HG03135 (cell line): Measurements from ENCODE around the gene COL6A3.

Source experiments
- ATAC-seq: cut with Tn5 transposase; IDR thresholded peaks from one replicate; pipeline ENCODE4 v1.9.1; 2021; ENCODE audit warnings: mild to moderate bottlenecking, moderate library complexity; ENCODE audit not compliant: unreplicated experiment

COL6A3 gene

GRCh38 chr2:237298151-237299118 is 115.5 kb downstream of the COL6A3 start:
- ATAC-seq, result no peak

- ATAC-seq, result no peak
These were observed 116.4 kb downstream of the COL6A3 start for GRCh38 chr2:237297421-237298150.

GRCh38 chr2:237296756-237297155 is 117.2 kb downstream of the COL6A3 start:
- ATAC-seq, result no peak

- ATAC-seq, result no peak
These were observed 118.0 kb downstream of the COL6A3 start for GRCh38 chr2:237295889-237296480.

- ATAC-seq, result no peak
These were observed 119.5 kb downstream of the COL6A3 start for GRCh38 chr2:237294460-237294859.

GRCh38 chr2:237293978-237294377 is 120.0 kb downstream of the COL6A3 start:
- ATAC-seq, result no peak

- ATAC-seq, result no peak
These were observed 122.7 kb downstream of the COL6A3 start for GRCh38 chr2:237291138-237291792.

GRCh38 chr2:237290261-237290660 is 123.7 kb downstream of the COL6A3 start:
- ATAC-seq, result no peak

GRCh38 chr2:237289139-237289538 is 124.8 kb downstream of the COL6A3 start:
- no peak for ATAC-seq

GRCh38 chr2:237287872-237288271 is 126.1 kb downstream of the COL6A3 start:
- no peak for ATAC-seq

- ATAC-seq, result no peak
These were observed 130.6 kb downstream of the COL6A3 start for GRCh38 chr2:237283131-237283928.

- no peak for ATAC-seq
These were observed 131.3 kb downstream of the COL6A3 start for GRCh38 chr2:237282568-237283128.

GRCh38 chr2:237281836-237282306 is 132.1 kb downstream of the COL6A3 start:
- ATAC-seq, result no peak

GRCh38 chr2:237280939-237281338 is 133.0 kb downstream of the COL6A3 start:
- ATAC-seq, result no peak

- no peak for ATAC-seq
These were observed 133.7 kb downstream of the COL6A3 start for GRCh38 chr2:237280229-237280628.

- ATAC-seq, result no peak
These were observed 134.8 kb downstream of the COL6A3 start for GRCh38 chr2:237279012-237279768.

- no peak for ATAC-seq
These were observed 135.4 kb downstream of the COL6A3 start for GRCh38 chr2:237278568-237278967.

GRCh38 chr2:237276716-237277490 is 137.1 kb downstream of the COL6A3 start:
- no peak for ATAC-seq
